GM18505 (cell line): Measurements from ENCODE around the gene ELOVL2.
"Not testable (repeated sequence)": the region's sequence is repeated elsewhere in the genome, so short reads cannot be mapped to it uniquely, and the experiment has no call there.

Experiments
- ATAC-seq: cut with Tn5 transposase; IDR thresholded peaks from one replicate; pipeline ENCODE4 v1.9.1; 2021; ENCODE audit not compliant: unreplicated experiment
- POLR2A ChIP-seq: IDR thresholded peaks from 4 replicates; pipeline ENCODE4 v1.6.1; 2011; ENCODE audit warnings: borderline replicate concordance; ENCODE audit not compliant: insufficient read depth, insufficient read length; ENCODE audit errors: extremely low read depth

The ELOVL2 gene

GRCh38 chr6:11002176-11002575, 41.9 kb downstream of the ELOVL2 start:
- TF ChIP-seq POLR2A: no peak
- no peak for ATAC-seq

GRCh38 chr6:10999994-11000393, 44.1 kb downstream of the ELOVL2 start:
- TF ChIP-seq POLR2A: no peak
- no peak for ATAC-seq

DNA sequence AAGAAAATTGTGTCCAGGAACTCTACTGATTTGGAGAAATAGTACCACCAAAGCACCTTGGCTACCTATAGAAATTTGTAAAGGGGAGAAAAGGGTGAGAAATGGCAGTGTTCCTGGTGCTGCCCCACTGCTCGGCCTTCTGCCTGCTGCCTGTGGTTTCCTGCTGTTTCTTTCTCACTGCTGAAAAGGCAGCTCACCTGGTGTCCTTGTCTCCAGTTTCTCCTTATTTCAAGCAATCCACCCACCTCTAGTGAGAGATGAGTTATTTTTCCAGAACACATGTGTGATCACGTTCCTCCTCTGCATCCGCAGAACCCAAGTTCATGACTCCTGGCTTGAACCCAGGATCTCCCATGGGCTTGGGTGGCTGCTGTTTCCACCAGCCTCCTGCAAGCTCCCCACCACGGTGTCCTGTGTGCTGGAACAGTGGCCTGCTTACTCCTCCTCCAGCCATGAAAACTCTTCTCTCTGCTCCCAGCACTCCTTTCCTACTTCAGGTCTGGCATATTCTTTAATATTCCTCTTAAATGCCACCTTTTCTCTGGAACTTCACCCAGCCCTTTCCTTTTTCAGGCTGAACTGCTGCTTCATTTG, 48.9 kb downstream of the ELOVL2 start:
- no peak for ATAC-seq
- TF ChIP-seq POLR2A: no peak

- ATAC-seq: no peak
- no peak for TF ChIP-seq POLR2A
These were observed 50.2 kb downstream of the ELOVL2 start for GRCh38 chr6:10993896-10994295.

DNA sequence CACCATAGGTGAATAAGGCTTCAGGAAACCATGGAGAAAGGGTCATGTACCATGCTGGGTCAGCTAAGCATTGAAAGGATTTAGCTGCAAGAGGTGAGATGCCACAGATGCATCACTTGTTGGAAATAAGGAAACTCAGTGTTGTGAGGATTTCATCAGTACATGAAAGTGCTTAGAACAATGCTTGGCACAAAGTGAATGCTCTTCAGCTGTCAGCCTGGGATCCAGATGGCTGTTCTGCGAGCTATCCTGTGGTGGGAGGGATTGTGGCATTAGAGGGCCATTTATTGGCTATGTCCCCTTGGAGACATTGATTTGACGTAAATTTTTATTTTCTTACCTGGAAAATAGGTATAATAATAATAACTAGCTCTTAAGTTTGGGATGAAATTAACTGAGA, 53.0 kb downstream of the ELOVL2 start:
- no peak for TF ChIP-seq POLR2A
- ATAC-seq: no peak

DNA sequence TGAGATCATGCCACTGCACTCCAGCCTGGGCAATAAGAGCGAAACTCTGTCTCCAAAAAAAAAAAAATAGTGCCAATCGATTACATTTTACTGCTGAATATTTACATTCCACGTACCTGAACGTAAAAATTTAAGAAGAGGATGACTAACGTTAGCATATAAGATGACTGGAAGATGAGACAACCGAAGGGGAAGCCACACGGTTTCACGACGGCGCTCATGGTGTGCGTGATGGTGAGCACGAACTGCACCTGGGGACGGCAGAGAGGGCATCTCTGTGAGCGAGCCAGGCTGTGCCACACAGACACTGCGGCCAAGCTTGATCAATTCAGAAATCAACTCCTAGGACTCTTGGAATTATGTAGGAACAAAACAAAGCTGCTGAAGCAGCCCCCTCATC, 54.5 kb downstream of the ELOVL2 start:
- TF ChIP-seq POLR2A: no peak

DNA sequence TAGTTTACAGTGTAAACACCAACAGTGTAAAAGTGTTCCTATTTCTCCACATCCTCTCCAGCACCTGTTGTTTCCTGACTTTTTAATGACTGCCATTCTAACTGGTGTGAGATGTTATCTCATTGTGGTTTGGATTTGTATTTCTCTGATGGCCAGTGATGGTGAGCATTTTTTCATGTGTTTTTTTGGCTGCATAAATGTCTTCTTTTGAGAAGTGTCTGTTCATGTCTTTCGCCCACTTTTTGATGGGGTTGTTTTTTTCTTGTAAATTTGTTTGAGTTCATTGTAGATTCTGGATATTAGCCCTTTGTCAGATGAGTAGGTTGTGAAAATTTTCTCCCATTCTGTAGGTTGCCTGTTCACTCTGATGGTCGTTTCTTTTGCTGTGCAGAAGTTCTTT, 59.1 kb downstream of the ELOVL2 start:
- ATAC-seq: not testable (repeated sequence)

More for the DNA sequence above, 54.5 kb downstream of the ELOVL2 start:
- no peak for ATAC-seq

DNA sequence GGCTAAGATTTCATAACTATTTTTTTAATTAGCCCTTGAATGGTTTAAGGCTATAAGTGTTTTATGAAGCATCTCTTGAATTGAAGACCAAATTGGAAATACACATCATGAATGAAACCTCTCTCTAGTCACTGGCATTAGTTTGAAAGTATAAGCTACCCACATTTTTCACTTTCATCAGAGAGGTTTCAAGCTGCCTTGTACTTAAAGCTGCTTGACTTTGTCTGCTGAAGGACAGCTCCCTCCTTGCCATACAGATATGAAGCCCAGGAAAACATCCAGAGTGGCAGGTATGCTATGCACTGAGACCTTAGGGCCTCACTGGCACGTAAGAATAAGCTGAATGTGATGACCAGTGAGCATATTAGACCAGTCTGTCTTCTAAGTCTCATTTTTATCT, 62.7 kb downstream of the ELOVL2 start:
- TF ChIP-seq POLR2A: no peak
- ATAC-seq: no peak

DNA sequence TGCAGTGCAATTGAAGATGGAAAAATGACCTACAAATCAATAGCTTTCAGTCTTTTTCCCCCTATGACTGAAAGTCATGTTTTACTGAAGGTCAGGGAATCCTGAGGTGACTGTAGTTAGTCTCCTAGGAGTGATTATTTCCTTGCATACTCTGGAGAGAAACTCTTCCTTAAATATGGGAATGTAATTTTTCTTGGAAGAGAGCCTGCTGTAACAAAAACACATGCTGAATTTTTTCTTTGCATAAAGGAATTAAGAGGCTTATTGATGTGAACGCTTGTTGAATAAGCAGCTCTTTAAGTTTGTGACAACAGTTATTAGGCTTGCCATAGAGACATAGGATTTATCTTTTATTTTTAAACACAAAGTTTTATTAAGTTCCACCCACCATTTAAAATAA, 64.5 kb downstream of the ELOVL2 start:
- no peak for TF ChIP-seq POLR2A
- no peak for ATAC-seq

DNA sequence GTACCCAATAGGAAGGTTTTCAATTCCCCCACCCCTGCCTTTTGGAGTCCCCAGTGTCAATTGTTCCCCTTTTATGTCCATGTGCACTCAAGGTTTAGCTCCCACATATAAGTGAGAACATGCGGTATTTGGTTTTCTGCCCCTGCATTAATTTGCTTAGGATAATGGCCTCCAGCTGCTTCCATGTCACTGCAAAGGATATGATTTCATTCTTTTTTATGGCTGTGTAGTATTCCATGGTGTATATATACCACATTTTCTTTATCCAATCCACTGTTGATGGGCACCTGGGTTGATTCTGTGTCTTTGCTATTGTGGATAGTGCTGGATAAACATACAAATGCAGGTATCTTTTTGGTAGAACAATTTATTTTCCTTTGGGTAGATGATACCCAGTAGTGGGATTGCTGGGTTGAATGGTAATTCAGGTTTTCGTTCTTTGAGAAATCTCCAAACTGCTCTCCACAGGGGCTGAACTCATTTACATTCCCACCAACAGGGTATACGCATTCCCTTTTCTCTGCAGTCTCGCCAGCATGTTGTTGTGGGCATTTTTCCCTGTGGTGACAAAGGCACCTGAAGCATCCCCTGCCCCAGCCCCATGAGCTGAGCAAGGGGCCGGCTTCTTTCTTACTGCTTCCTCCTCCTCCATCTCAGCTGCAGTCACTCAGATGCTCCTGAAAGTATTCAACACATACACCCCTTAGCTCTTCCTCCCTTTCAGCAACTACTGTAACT, 66.7 kb downstream of the ELOVL2 start:
- ATAC-seq: no peak
- no peak for TF ChIP-seq POLR2A

DNA sequence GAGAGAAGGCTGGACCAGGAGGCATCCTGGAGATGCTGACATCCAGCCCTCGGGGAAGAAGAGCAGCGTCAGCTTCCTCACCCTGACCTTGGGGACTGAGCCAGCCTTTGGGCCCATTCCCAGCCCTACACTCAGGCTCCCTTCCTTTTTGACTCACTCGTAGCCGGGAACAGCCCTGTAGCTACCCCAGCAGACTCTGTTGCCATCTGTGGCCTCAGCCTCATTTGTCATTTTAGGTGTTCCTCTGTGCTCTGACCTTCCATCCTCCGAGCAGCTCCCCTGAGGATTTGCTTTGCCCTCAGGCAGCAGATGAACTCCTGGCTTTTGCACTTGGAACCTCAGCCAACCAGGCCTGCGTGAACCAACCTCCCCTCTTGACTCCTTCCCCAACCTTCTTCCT, 67.5 kb downstream of the ELOVL2 start:
- no peak for TF ChIP-seq POLR2A
- ATAC-seq: no peak

- ATAC-seq: no peak
- TF ChIP-seq POLR2A: no peak
These were observed 71.9 kb downstream of the ELOVL2 start for GRCh38 chr6:10972196-10972595.

DNA sequence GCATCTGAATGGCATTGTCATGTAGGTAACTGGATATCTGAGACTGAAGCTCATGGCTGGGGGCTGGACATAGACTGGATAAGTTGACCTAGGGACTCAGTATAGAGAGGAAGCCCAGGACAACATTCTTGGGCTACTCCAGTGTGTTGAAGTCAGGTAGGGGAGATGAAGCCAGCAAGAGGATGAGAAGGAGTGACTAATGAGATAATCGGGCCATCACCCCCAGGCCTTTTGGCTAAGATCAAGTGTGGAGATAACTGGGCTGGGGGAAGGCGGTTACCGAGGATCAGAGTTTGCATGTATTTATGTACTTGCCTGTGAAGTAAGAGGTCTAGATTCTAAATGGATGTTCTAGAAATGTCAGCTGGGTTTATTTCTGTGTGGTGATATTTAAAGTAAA, 73.4 kb downstream of the ELOVL2 start:
- no peak for ATAC-seq
- TF ChIP-seq POLR2A: no peak

DNA sequence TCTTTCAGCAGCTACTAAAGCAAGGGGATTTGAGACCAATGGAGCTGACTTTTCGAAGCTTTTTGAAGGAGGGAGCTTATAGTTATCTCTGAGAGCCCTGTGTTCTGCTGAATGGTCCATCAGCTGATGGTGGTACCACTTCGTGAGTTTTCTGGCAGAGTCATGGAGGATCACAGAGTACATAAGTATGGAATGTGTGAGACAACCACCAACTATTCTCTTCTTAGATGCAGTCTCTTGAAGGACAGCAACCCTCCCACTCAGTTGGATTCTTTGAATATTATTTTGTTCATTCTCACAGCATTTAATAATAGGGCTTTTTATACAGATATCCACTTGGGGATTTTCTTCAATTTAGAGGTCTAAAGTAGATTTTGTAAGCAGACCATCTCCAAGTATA, 75.3 kb downstream of the ELOVL2 start:
- no peak for TF ChIP-seq POLR2A
- no peak for ATAC-seq

DNA sequence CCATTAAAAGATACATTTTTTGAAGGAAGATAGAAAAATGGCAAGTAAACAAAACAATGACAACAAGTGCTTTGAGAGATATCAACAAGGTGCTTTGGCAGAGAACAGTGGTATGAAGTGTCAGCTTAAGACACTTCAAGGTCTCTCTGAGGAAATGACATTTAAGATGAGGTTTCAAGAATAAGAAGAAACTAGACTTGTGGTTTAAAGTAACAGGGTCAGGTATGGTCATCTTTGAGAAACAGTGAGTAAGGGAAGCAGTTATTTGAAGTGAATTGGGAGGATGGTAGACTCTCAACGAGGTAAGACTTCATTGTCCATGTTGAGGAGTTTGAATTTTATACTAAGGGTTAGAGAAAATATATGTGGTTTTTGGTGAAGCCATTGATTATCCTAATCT, 79.4 kb downstream of the ELOVL2 start:
- peak; percentile 92 for ATAC-seq
- TF ChIP-seq POLR2A: no peak

DNA sequence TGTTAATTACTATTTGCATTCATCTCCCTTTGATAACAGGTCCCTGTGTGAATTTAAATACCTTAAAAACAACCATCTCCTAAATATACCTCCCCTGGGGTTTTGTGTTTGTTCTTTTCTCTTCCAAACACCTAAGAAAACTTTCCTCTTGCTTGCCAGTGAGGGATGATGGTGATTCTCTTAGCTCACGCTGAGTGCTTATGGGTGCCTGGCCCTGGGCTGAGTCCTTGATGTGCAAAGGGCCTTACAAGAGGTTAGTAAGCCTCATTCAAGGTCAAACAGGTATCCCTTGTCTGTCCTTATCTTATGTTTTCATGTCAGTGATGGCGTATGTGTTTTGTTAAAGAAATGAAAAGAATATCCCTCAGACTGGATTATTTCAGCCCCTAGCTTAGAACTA, 81.0 kb downstream of the ELOVL2 start:
- no peak for ATAC-seq
- no peak for TF ChIP-seq POLR2A

GRCh38 chr6:10962673-10963072, 81.4 kb downstream of the ELOVL2 start:
- TF ChIP-seq POLR2A: no peak
- ATAC-seq: no peak
